Stimulated activated naive CD4-positive, alpha-beta T cell treated with Interleukin-2 at 50 U/mL for 16 hours (primary cell): ENCODE results near the gene RER1.
"Not testable (repeated sequence)": the region's sequence is repeated elsewhere in the genome, so short reads cannot be mapped to it uniquely, and the experiment has no call there.

Experiments used
- DNase-seq: peaks from one replicate; lab custom pipeline; 2025; lab: John Stamatoyannopoulos, UW

The RER1 gene

DNA sequence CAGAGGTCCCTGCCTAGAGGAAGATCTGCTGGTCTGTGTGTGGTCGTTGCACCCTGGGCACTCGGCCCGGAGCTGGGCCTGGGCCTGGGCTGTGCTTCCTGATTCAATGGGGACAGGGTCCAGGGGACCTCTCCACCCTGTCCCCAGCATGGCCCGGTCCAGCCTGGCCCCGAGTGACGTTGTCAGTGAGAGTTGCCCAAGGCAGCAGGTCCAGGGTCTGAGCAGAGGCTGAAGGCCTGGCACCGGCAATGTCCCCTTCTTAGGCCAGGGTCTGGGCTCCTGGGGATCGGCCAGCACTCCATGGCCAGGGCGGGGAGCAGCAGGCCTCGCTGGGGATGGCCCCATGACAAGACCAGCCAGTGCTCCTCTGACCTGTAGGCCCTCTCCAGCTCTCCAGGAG, 36.3 kb downstream of the RER1 start:
- DNase-seq = no peak

DNA sequence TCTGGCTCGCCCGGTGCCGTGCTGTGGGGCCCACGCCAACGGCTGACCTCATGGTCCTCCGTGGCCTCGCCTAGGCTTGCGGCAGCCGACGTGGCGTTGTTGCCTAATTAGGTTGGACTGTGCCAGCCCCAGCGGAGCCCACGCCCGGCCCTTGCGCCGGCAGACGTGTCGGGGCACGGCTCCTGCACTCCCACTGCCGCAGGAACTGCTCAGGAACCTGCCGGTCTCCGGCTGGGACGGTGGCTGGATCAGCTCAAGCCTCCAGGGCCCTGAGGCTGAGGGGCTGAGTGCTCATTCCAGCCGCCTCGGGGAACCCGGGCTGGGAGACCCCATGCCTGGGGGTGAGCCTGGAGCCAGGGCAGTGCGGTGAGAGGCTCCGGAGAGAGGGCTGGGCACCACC, 36.8 kb downstream of the RER1 start:
- DNase-seq = no peak

DNA sequence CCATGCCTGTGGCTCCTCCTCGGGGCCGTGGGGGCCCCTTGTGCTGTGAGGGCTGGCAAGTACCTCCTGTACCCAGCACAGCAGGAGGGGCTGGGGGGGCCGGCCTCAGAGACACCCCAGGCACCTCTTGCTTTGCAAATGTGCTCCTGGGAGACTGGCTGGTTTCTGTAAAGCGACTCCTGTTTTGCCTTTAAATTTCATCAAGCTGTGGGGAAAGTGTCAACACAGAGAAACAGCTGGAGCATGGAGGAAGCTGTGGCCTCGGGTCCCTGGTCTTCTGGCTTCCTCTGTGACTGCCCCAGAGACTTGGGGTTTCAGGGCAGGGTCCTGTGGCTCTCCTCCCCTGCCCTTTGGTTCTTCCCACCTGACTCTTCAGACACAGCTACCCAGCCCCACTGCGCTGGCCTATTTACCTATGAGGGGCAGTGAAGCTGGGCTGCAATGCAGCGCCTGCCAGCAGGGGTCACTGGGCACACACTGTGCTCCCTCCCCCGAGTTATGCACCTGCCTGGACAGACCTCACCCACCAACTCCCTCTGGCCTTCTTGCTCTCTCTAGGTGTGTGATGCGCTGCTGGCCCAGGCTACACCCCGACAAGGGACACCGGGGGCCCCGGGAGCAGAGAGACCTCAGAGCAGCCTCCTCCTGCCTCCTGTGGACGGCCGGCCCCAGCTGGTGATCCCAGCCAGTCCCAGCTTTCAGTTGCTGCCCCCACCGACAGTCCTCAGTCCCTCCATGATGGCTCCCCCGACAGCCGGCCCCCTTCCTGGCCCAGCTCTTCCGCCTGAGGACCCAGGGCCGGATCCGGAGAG, 38.3 kb downstream of the RER1 start:
- DNase-seq = no peak

DNA sequence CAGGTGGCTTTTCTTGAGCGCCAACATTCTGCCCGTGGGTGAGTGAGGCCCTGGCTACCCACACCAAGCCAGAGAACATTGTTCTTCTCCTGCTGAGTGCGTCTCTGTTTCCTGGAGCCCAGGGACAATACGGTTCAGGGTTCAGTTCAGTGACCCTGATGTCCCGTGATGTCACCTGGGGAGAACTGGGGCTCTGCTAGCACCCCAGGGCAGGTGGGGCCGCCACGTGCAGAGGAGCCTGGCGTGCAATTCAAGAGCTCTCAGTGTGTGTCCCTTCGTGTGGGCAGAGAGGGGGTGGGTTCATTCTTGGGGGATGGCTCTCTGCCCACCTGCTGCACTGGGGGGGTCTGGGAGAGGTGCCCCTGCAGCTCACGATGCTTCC, 38.9 kb downstream of the RER1 start:
- no peak for DNase-seq

DNA sequence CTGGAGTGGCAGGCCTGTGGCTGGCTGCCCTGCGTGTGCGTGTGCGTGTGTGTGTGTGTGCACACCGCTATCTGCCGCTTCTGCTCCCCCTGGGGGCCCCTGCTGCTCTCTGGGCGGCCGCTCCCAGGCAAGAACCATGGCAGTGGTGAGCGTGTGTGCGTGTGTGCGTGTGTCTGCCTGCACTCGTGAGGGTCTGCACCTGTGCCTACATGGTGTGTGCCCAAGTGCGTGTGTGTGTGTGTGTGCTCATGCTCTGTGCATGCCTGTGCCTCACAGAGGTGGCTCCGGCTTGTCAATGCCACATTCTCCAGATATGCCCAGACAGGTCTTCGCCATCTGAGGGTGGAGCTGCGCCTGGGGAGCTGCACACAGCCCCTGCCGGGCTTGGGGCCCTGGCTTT, 39.5 kb downstream of the RER1 start:
- no peak for DNase-seq

DNA sequence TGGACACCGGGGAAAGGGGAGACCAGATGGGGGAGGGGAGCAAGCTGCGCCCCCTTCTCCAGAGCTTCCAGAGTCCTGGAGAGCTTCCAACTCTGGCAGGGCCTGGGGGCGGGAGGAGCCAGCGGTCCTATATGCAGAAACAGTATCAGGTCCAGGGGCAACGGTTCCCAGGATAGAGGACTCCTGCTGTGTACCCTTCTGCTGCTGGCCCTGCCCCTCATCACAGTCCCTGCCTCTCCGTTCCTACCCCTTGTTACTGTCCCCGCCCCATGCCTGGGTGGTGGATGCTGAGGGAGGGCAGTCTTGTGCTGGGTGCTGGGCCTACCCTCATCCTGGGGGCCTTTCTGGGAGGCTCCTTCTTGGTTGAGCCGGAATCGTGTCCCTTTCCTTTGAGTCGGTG, 39.9 kb downstream of the RER1 start:
- no peak for DNase-seq

DNA sequence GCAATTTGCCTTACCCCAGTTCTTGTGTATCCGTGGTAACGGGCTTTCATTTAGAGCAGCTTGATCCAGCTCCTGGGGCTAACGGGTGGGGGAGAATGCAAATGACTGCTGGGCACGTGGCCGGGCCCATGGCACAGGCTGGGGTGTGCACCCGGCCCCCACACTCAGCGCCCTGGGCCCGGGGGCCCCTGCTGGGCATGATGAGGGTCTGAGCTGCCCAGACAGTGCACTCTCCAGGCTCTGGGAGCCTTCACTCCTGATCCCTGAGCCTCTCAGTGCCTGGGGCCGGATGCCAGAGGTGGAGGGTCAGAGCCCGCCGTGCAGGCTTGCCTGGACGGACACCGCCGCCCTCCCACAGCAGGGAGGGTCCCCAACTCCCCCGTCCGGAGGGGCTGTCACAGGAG, 40.8 kb downstream of the RER1 start:
- no peak for DNase-seq

DNA sequence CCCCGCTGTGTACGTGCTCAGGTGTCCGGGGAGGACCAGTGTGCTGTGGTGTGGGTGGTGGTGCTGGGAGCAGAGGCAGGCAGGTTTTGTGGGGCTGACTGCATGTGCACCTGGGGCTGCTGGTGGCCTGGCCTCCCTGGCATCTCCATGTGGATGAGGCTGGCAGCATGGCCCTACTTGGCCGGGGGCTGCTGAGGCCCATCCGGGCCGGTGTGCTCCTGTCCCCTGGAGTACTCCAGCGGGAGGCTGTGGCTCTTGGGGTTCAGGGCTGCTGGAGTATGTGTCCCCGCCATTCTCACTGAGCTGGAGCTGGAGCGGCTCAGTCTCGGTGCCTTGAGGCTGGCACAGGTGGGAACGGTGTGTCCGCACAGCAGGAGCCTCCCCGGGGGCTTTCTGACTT, 41.6 kb downstream of the RER1 start:
- no peak for DNase-seq

DNA sequence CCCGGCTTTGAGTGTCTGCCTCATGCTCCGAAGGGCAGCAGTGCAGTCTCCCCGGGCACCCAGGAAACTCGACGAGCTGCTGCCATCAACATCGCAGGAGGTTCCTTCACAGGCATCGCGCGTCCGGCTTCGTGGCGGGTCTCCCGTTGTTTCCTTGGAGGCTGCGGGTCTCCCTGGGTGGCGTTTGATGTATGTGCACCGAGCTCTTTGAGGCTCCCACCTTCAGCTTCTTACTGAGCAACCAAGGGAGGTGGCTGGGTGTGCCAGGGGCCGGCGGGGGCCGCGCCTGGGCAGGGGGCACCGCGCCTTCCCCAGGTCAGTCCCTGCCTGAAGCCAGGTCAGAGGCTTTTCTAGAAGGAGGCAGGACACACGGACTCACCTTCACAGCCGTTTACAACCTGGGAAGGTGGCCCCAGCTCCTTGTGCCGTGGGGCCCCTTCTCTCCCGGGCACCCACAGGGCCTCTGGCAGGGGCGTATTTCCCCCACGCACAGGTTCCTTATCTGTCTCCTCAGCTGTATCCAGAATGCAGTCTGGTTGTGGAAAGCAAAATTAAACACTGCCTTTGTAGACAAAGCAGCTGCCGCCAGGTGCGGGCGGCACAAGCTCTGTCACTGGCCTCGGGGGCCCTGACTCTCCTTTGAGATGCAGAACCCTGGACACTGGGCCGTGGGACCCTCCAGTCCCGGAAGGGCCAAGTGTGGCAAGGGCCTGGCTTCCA, 42.5 kb downstream of the RER1 start:
- no peak for DNase-seq

DNA sequence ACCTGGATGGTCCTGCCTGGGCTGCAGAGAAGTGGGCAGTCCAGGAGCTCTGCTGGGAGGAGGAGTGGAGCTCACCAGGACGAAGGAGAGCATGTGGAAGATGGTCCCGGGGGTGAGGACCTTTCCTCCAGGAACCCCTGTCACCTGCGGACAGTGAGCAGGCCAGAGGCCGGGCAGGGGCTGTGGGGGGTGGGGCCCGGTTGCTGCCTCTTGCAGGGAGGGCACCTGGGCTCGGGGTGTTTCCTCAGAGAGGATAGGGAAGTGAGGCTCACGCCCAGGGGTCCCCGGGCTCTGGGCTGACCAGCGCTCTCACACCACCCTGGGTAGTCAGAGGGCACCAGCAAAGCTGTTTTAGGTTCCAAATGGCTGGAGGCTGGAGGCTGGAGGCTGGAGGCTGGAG, 43.5 kb downstream of the RER1 start:
- DNase-seq = no peak

DNA sequence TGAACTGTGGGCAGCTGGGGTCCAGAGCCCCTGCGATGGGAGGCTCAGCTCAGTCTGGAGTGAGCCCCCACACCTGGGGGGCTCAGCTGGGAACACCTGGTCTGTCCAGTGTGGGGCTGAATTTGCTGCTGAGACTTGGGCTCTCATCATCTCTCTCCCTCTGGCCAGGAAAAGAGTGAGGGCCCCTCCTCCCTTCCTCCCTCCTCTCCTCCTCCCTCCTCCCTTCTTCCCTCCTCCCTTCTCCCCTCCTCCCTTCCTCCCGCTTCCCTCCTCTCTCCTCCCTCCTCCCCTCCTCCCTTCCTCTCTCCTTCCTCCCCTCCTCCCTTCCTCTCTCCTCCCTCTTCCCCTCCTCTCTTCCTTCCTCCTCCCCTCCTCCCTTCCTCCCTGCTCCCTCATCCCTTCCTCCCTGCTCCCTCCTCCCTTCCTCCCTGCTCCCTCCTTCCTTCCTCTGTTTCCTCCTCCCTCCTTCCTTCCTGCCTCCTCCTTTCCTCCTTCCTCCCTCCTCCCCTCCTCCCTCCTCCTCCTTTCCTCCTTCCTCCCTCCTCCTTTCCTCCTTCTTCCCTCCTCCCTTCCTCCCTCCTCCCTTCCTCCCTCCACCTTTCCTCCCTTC, 44.2 kb downstream of the RER1 start:
- DNase-seq = no peak

DNA sequence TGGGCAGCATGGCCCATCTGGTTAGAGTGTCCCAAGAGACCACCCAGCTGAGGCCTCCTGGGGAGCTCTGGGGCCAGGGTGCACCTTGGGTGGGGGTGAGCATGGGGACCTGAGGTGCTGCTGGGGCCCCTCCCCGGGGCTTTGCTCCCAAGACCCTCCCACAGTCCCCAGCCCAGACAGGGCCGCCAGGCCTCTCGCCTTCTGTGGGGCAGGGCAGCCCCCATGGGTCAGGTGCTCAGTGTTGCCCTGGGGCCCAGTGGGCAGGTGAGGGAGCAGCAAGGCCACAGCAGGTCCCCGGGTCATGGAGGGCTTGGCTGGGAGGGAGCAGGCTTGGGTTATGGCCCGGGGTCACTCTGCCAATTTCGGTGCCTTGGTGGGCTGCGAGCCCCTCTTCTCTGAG, 45.2 kb downstream of the RER1 start:
- no peak for DNase-seq

DNA sequence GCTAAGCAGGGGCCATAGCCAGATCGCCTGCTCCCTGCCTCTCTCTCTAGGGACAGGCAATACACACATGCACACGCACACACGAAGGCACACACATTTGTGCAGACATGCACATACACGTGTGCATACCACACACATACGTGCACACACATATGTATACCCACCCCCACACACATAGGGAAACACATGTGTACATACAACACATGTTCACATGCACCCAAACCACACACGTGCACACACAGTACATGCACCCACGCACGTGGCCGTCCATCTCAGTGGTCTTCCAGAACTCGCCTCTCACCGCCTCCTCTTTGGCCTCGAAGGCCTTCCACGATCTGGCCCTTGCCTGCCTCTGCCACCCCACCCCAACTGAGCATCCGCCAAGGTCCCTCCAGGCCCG, 46.0 kb downstream of the RER1 start:
- DNase-seq = no peak

DNA sequence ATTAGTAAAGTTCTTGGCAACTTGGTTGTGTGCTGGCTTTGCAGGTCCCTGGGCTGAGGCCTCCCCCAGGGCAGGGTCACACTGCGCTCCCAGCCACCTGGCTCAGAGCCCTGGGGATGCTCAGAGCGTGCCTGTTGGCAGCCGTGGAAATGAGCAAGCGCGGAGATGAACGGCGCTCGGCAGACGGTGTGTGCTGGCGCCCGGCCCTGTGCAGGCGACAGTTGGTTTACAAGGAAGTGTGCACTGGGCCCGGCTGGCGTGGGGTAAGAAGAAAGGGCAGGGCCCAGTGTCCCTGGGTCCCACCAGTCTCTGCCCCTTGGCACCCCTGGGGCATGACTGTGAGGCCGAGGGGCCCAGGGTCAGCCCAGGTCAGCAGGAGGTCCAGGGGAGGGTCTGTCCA, 46.4 kb downstream of the RER1 start:
- no peak for DNase-seq

DNA sequence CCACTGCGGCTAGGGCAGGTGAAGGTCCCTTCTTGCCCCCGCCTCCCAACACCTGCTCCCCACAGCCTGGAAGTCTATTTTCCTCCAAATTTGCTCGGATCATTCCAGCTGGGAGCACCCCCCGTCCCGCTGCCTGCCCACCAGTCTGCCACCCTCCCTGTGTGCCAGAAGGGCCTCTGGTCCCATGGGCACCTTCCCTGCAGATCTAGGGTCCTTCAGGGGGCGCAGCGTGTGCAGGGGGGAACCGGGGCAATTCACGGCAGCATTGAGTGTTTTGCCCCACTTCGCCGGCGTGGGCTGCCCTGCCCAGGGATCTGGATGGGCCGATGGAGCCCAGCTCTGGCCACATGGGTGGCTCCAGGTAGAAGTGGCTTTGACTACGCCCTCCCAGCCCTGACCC, 47.0 kb downstream of the RER1 start:
- no peak for DNase-seq

DNA sequence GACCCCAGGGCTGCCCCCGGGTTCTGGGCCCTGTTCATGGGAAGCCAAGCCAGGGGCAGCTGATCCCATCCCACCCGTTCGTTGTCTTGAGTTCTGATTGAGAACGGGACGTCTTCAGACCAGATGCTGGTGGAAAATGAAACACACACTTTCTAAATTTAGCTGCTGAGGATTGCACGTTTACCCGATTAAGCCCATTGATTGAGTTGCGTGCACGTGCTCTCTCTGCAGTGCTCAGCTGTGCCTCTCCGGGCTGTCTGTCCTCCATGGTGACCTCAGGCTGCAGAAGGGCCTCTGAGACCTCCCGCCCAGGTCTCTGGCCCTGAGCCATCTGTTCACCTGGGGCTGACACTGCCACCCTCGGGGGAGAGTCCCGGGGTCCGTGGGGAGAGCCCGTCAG, 47.7 kb downstream of the RER1 start:
- no peak for DNase-seq

DNA sequence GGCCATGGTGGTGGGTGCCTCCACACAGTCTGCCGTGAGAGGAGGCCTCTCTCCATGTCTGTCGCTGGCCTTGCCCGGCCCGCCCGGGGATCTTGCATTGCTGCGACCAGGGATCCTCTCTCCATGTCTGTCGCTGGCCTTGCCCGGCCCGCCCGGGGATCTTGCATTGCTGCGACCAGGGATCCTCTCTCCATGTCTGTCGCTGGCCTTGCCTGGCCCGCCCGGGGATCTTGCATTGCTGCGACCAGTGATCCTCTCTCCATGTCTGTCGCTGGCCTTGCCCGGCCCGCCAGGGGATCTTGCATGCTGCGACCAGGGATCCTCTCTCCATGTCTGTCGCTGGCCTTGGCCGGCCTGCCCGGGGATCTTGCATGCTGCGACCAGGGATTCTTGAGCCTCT, 48.7 kb downstream of the RER1 start:
- not testable (repeated sequence) for DNase-seq

DNA sequence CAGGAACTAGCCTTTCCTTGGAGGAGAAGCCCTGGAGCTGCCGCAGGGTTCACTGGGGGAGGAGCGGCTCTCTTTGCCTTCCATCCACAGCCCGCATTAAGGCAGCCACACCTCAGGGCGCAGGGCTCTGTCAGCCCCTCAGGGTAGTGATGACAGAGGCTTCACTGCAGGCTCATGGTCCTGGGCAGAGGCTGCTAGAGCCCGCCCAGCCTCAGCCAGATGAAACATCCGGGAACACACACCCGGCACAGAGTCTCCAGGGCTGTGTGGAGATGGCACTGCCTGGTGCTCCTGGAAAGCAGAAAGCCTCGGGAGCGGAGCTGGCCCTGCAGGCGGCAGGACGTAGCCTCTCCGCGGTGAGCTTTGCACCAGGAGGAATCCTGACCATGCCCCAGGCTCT, 50.1 kb downstream of the RER1 start:
- DNase-seq = no peak

DNA sequence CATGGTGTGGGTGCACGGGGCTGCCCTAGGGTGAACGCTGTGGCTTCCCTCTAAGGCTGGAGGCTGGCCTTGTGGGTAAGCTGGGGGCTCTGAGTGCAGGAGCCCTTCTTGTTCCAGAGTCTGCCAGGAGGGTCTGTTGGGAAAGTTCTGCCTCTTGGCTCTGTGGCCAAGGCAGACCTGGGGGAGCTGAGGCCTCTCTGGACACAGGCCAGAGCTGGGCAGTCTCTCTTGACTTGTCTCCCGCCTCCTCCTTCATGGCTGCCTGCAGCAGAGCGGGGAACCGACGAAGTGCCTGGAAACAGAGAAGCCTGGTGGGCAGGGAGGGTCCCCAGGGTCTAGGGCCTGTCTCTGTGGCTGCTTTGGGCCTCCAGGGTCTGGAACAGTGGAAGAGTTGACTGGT, 51.0 kb downstream of the RER1 start:
- DNase-seq = no peak

DNA sequence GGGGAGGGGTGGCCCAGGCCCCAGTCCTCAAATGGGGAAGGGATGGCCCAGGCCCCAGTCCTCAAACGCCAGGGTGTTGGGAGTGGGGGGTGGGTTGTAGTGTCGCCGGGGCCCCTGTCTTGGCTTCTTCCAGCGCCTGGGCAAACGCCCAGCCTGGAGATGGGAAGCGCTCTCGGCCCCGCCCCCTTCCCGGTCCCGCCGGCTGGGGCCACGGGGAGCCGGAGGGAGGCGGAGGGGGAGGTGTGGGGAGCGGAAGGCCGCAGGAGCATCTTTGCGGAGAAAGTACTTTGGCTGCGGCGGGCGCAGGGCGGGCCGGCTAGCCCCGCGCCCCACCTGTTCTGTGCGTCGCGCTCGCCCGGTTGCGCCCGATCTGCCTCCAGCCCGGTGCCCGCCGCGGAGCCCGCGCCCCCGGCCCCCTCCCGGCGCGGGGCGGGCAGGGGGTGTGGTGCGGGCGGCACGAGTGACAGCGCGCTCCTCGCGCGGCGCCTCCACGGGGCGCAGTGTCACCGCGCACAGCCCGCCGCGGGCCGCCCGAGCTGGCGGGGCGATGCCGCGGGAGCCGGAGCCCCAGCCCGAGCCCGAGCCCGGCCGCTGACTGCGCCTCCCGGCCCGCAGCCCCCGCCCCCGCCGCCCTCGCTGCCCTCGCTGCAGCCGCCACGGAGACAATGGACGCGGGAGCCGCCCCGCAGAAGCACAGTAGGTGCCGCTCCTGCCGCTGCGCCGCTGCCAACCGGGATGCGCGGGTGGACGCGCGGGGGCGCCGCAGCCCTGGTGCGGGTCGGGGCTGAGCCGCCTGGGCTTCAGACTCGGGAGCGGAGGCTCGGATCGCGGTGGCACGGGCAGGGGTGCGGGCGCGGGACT, 51.9 kb downstream of the RER1 start:
- DNase-seq = no peak

DNA sequence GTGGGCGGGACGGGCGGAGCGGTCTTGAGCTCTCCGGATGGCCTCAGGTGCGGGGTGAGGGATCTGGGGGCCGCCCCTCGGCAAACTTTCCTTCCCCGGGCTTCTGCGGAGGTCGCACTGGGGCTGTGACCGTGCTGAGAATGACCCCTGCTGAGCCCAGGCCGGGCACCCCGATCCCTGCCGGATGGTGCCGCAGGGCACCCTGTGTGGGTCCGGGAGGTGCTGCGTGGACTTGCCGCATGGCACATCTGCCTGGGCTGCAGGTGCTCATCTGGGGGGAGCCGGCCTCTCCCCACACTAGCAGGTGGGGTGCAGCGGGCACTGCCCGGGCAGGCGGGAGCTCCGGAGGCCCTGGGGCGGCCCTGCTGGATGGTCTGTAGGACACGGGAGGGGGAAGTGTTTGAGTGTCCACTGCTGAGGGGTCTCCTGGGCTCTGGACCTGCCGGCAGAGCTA, 52.5 kb downstream of the RER1 start:
- DNase-seq = no peak

DNA sequence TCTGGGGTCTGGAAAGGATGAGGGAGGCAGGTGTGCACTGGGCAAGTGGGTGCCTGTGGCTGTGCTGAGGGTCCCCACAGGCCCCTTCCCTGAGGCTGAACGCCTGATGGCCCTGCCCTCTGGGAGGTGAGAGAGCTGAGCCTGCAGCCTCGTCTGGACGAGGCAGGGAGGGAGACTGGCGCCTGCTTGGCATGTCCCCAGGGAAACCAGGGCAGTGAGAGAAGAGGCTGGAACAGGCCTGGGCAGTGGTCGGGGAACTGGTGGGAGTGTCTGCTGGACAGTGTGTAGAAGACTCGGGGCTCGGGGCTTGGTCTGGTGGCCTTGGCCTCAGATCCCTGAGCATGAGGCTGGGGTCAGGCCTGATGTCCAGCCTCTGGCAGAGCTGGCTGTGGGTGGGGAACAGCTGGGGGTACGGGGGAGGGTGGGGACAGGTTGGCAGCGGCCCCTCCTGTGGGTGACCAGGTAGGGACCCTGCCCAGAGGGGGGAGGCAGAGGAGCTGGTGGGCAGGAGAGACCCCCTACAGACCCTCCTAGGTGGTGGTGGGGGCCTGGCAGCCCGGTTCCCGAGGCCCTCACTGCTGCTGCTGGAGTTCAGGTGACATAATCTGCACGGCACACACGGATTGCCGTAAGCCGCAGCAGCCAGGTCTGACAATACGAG, 53.7 kb downstream of the RER1 start:
- DNase-seq = no peak
